Progenitor cell of endocrine pancreas (in vitro differentiated cells): ENCODE data around the gene BTBD9. TPM values are rescaled to one million over a fixed set of nuclear protein-coding genes. Genes with fewer than 3 reads are reported as not detected.
"Not testable (repeated sequence)": the region's sequence is repeated elsewhere in the genome, so short reads cannot be mapped to it uniquely, and the experiment has no call there.

Source experiments
- DNase-seq: peaks from one replicate; pipeline ENCODE4 v3.0.0; 2021; ENCODE audit warnings: low spot score; ENCODE audit not compliant: unreplicated experiment
- H3K27ac Mint-ChIP-seq: 2 replicates; pipeline ENCODE4 v1.8.0; 2021; ENCODE audit warnings: mild to moderate bottlenecking, moderate library complexity, mixed read lengths
- H3K27me3 Mint-ChIP-seq: 2 replicates; pipeline ENCODE4 v1.8.0; 2021; ENCODE audit warnings: mixed read lengths
- H3K36me3 Mint-ChIP-seq: 2 replicates; pipeline ENCODE4 v1.8.0; 2022; ENCODE audit warnings: mixed read lengths; ENCODE audit not compliant: insufficient read depth
- H3K4me1 Mint-ChIP-seq: 2 replicates; pipeline ENCODE4 v1.8.0; 2021; ENCODE audit warnings: low read depth, mixed read lengths
- H3K4me3 Mint-ChIP-seq: 2 replicates; pipeline ENCODE4 v1.8.0; 2021; ENCODE audit warnings: low read depth, mild to moderate bottlenecking, moderate library complexity, mixed read lengths
- H3K9me3 Mint-ChIP-seq: 2 replicates; pipeline ENCODE4 v1.8.0; 2021; ENCODE audit warnings: low read depth, mixed read lengths
- total RNA-seq: library from RNA; stranded (reverse); gene quantifications from 2 replicates; pipeline ENCODE4 v1.2.1, GENCODE V29; 2021
- TF ChIP-seq, protein P1 (sequence below): fragments of 200-600 bp; sonication (generic); IDR thresholded peaks from one replicate; pipeline ENCODE4 v1.5.0; 2021; ENCODE audit warnings: antibody characterized with exemption, mild to moderate bottlenecking; ENCODE audit not compliant: unreplicated experiment

Gene BTBD9
- total RNA-seq, 1 donor from 2014 or later: 25.9 TPM

DNA sequence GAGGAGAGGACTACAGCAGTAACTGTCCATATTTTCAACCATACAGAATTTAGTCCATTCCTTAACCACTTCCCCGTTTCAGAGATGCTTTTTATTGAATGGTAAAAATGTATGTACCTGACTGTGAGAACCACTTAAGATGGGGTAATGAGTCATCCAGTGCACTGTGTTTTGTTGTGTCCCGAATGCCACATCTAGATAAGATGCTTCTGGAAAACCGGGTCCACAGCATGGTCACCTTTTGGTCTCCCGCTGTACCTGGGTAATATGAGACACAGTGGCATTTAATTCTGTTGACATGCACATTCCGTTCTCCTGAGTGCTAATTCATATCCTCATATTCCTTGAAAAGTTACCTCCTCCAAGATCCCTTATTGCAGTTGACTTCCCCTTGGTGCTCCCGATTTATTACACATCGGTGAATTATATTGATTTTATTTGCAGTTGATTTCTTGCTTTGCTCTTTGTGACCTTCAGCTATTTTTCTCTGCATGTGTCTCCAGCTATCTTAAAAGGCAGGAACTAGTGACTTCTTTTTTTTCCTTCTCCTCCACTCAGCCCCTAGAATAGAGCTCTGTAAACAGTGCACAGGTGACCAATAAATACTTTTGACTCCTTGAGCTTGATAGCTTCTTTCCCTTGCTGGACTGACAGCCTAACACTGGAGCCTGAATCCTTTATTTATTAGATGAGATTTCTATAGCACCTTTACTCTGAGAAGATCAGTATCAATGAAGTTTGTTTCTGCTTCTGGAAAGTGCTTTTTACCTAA lies 505.6 kb downstream of the BTBD9 start:
- peaks cover 21% of the 10 kb centered on the region for H3K4me1 Mint-ChIP-seq
- no peak overlapping the region for H3K4me3 Mint-ChIP-seq
- peaks cover 21% of the 10 kb centered on the region for H3K36me3 Mint-ChIP-seq
- TF ChIP-seq, protein P1, sequence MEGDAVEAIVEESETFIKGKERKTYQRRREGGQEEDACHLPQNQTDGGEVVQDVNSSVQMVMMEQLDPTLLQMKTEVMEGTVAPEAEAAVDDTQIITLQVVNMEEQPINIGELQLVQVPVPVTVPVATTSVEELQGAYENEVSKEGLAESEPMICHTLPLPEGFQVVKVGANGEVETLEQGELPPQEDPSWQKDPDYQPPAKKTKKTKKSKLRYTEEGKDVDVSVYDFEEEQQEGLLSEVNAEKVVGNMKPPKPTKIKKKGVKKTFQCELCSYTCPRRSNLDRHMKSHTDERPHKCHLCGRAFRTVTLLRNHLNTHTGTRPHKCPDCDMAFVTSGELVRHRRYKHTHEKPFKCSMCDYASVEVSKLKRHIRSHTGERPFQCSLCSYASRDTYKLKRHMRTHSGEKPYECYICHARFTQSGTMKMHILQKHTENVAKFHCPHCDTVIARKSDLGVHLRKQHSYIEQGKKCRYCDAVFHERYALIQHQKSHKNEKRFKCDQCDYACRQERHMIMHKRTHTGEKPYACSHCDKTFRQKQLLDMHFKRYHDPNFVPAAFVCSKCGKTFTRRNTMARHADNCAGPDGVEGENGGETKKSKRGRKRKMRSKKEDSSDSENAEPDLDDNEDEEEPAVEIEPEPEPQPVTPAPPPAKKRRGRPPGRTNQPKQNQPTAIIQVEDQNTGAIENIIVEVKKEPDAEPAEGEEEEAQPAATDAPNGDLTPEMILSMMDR: no peak
- no peak for DNase-seq
- H3K27me3 Mint-ChIP-seq: no peaks in the 10 kb centered on the region
- peaks cover 14% of the 10 kb centered on the region for H3K9me3 Mint-ChIP-seq
- peak overlapping the region; percentile 14 for H3K27ac Mint-ChIP-seq

DNA sequence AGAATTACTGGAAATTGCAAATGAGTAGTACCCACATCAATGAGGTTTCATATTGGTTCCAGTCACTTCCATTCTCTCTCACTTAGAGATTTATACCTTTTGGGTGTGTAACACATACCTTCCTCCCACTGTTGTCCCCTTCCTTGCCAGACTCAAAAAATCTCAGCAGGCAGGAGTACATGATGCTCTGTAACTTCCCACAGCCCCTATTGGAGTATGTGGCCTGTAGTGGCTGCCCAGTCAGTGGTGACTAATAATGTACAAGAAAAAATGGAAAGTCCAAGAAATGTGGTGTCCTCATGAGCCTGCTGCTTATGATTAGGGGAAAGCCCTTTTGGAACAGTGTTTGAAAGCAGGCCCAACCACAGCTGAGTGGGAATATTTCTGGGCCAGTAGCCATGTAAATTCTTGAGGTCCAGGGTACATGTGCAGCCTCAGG lies 508.2 kb downstream of the BTBD9 start:
- H3K4me3 Mint-ChIP-seq: no peak overlapping the region
- no peak for DNase-seq
- no peak overlapping the region for H3K27ac Mint-ChIP-seq
- peaks cover 30% of the 10 kb centered on the region for H3K9me3 Mint-ChIP-seq
- TF ChIP-seq, protein P1: no peak
- H3K27me3 Mint-ChIP-seq: no peaks in the 10 kb centered on the region
- peaks cover 37% of the 10 kb centered on the region for H3K36me3 Mint-ChIP-seq
- H3K4me1 Mint-ChIP-seq: peaks cover 11% of the 10 kb centered on the region

DNA sequence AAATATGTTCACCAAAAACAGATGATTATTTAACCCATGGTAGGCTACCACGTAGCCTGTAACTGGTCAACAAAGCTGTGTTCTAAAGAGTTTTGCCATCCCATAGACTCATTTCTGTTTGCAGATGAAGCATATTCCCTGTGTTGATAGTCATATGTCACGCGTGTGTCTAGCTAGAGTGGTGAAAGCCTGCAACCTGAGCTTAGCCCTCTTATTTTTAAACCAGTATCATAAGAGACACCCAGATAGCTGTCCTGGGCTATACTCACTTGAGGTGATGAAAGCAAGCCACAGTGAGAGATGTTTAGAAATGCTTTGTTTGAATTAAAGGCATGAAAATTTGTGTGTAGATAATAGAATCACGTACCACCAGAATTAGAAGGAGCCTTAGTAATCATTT lies 512.4 kb downstream of the BTBD9 start:
- Mint-ChIP-seq H3K9me3 (peaks cover 47% of the 10 kb centered on the region), H3K27me3 (no peaks in the 10 kb centered on the region), H3K27ac (no peak overlapping the region), H3K4me3 (no peak overlapping the region), H3K36me3 (peaks cover 57% of the 10 kb centered on the region), H3K4me1 (no peaks in the 10 kb centered on the region)
- TF ChIP-seq, protein P1: no peak
- no peak for DNase-seq

DNA sequence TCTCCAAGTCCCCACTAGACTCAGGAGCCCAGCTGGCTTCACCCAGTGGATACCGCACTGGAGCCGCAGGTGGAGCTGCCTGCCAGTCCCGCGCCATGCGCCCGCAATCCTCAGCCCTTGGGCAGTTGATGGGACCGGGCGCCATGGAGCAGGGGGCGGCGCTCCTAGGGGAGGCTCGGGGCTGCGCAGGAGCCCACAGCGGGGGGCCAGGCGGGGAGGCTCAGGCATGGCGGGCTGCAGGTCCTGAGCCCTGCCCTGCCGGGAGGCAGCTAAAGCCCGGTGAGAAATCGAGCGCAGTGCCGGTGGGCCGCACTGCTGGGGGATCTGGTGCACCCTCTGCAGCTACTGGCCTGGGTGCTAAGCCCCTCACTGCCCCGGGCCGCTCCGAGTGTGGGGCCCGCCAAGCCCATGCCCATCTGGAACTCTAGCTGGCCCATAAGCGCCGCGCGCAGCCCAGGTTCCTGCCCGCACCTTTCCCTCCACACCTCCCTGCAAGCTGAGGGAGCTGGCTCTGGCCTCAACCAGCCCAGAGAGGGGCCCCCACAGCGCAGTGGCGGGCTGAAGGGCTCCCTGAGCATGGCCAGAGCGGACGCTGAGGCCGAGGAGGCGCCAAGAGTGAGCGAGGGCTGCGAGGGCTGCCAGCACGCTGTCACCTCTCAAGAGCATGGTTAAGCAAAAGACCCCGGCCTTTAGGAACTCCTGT lies 515.4 kb downstream of the BTBD9 start:
- H3K4me1 Mint-ChIP-seq, DNase-seq, H3K27ac Mint-ChIP-seq, H3K27me3 Mint-ChIP-seq, H3K4me3 Mint-ChIP-seq: not testable (repeated sequence)
- peaks cover 33% of the 10 kb centered on the region for H3K9me3 Mint-ChIP-seq
- peaks cover 54% of the 10 kb centered on the region for H3K36me3 Mint-ChIP-seq

DNA sequence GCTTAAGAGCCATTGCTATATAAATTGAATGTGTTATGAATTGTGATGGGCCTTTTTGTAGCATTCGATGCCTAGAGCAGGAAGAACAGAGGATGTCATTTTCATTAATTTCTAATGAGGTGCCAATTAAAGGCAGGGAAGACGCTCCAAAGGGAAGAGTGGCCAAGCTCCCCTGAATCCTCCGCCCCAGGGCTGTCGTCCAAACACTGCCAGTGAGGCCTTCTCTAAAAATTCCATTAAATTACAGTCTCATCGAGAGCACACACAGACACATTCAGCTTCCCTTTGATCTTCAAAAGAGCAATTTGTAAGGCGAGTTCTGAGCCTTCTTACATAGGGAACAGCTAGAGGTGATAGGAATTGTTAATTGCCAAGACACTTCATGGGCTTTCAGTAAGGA lies 520.2 kb downstream of the BTBD9 start:
- Mint-ChIP-seq H3K27me3 (no peaks in the 10 kb centered on the region), H3K4me1 (peaks cover 7% of the 10 kb centered on the region), H3K4me3 (no peak overlapping the region), H3K36me3 (peaks cover 20% of the 10 kb centered on the region), H3K27ac (no peak overlapping the region), H3K9me3 (peaks cover 6% of the 10 kb centered on the region)
- TF ChIP-seq, protein P1: no peak
- no peak for DNase-seq
